GM18519 (cell line): ENCODE measurements around the gene USP46.

Experiments used
- ATAC-seq: cut with Tn5 transposase; IDR thresholded peaks from one replicate; pipeline ENCODE4 v1.9.1; 2021; ENCODE audit warnings: mild to moderate bottlenecking, moderate library complexity; ENCODE audit not compliant: unreplicated experiment, low FRiP score

Gene USP46

DNA sequence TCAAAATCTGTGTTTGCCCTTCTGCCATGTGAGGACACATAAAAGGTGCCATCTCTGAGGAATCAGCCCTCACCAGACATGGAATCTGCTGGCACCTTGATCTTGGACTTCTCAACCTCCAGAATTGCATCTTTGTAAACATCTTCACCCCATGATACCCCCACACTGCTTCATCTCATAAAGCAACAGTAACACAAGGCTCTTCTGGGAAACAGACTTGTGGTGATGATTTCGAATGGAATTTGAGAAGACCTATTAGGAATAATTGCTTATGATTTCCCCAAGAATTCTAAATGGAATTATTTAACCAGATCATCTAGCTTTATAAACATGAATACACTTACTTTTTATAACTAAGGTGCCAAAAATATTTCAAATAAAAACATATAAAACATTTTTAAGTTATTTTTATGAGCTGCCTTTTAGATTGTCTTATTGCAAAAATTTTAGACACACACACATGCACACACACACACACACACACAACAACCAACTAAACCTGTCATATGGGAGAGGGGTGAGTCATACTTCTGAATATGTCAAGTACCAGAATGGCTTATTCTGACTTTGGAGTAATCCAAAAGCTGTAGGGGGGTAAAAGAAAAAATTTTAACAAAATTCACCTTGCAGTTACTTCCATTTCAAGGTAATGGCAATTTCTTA is 82.0 kb downstream of the USP46 start:
- ATAC-seq: no peak

DNA sequence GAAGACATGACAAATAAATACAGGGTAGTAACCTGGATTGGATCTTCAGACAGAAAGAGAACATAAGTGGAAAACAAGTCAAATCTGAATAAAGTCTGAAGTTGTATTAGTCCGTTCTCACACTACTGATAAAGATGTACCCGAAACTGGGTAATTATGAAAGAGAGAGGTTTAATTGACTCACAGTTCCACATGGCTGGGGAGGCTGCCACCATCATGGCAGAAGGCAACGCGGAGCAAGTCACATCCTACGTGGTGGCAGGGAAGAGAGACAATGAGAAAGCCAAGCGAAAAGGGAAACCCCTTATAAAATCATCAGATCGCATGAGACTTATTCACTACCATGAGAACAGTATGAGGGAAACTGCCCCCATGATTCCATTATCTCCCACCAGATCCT is 82.8 kb downstream of the USP46 start:
- no peak for ATAC-seq

DNA sequence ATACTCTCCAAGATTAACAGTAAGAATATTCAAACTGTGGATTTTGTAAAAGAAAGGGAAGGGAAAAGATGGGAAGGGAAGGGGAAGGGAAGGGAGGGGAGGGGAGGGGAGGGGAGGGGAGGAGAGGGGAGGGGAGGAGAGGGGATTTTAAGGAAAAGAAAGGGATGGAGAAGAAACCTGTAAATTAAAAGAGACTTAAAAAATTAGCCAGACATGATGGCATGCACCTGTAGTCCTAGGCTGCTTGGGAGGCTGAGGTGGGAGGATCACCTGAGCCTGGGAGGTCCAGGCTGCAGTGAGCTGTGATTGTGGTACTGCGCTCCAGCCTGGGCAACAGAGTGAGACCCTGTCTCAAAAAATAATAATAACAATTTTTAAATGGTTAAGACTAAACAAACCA is 83.7 kb downstream of the USP46 start:
- ATAC-seq: no peak

DNA sequence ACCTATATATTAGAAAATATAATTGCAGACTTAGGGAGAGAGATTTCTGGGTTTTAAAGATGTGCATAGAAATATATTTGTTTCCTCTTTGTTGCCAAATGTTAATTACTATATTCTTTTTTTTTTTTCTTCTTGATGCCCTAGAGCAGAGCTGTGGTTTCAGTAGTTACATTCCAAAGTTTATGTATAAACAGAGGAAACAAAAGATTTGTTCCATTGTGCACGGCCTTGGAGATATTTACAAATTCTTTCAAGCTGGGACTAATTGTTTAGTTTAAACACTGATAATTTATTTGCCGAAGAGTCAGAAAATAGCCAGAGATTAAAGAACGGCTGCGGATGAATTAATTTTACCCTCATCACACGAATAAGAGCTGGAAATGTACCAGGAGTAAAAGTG is 85.1 kb downstream of the USP46 start:
- no peak for ATAC-seq

DNA sequence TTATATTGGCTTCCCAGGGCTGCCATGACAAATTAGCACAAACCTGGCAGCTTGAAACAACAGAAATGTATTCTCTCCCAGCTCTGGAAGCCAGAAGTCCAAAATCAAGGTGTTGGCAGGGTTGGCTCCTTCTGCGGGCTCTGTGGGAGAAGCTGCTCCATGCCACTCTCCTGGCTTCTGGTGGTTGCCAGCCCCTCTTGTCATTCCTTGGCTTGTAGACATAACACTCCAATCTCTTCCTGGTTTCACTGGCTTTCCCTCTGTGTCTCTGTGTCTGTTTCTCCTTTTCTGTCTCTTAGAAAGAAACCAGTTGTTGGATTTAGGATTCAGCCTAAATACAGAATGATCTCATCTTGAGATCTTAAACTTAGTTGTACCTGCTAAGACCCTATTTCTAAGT is 85.5 kb downstream of the USP46 start:
- ATAC-seq: no peak

DNA sequence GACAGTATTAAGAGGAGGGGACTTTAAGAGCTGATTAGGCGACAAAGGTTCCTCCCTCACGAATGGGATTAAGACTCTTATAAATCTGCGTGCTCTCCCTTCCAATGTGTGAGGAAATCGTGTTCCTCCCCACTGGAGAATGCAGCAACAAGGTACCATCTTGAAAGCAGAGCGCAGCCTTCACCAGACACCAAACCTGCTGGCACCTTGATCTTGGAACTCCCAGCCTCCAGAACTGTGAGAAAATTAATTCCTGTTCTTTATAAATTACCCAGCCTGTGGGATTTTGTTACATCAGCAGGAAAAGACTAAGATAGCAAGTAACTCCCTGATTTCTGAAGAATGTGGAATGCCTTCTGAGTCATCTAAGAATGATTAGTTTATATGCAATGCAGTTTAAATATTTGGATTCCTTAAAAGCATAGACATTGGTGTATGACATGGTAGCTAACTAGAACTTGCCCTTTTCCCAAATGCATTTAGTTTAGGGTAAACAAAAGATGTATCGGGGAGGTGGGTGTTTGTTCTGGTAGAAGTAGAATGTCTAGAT is 86.1 kb downstream of the USP46 start:
- no peak for ATAC-seq

DNA sequence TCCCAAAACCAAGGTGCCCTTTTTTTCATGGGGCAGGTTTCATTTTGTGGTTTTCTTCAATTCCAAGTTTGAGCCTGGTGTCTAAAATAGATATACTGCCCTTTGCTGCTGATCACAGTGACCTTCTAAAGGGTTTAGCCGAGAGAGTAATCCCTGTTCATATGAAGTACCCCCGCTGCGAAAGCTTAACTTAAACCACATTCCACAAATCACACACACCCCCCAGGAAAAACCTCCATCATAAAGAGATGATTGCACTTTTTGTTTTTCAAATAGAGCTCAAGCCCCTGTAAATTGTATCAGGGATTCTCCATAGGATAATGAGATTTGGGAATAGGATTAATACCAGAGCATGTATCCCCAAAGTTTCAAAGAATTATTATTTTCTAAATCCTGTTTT is 90.8 kb downstream of the USP46 start:
- ATAC-seq: no peak

DNA sequence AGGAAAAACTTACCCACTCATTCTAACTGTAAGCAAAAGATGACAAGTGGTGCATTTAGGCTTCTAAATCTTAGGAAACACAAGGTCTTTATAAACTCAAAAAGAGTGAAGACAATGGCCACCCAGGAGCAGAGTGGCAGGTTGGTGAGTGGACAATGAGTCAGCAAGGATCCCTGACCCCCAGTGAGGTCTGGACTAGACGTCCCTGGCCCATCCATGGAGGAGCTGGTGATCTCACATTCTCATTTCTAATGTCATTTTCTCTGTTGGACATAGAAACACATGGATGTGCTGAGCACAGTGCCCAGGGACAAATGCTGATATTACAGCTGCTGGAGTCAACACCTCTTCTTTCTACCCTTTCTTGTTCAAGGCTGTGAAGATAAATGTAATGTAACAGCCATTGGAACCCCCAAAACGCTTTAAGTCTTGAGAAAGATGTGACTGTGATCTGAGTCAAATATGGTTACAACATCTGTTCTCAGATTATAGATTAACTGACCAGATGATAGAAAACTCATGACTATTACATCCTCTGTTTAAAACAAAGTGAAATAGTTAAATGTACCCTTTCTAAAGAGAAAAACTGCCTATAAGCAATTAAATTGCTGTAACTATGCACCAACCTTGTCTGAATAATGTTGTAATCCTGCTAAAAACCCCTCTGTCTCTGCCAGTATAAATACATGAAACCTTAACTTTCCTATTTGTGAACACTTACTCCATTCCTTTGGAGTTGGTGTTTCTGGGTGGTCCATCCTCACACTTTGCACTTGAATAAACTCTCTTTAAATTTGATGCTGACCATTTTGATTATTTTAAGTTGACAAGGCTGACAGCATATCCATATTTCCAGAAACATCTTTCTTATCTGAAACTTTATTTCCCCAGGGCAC is 92.7 kb downstream of the USP46 start:
- ATAC-seq: no peak

DNA sequence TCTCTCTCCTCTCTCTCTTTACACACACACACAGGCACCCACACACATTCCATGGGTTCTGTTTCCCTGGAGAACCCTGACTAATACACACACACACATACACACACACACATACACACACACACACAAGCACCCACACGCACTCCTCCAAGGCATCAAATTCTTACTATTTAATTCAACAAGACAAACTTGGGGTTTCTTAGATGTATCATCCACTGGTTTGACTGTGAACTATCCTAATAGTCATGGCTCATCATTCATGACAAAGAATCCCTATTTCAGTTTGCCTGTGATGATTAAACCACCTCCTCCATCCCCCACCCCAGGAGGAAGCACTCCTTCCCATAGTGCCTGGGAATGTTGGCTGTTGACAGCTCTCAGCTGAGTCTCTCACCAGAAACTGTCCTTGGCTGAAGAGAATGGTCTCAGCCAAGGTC is 98.2 kb downstream of the USP46 start:
- ATAC-seq: no peak

DNA sequence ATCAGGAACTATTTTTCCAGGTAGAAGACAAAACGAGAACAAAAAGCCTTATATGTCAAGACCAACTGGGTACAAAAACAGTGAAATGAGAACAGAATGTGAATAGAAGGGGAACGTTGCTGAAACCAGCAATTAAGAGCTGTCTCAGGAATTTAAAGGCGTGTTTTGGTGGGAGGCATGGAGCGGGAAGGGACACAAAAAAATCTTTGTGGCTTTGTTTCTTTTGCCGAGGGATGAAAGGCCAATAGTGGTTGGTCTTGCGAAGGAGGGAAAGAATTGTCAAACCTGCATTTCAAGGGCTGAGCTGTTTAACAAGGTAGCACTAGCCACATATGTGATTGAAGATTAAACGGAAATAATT is 103.8 kb downstream of the USP46 start:
- no peak for ATAC-seq

DNA sequence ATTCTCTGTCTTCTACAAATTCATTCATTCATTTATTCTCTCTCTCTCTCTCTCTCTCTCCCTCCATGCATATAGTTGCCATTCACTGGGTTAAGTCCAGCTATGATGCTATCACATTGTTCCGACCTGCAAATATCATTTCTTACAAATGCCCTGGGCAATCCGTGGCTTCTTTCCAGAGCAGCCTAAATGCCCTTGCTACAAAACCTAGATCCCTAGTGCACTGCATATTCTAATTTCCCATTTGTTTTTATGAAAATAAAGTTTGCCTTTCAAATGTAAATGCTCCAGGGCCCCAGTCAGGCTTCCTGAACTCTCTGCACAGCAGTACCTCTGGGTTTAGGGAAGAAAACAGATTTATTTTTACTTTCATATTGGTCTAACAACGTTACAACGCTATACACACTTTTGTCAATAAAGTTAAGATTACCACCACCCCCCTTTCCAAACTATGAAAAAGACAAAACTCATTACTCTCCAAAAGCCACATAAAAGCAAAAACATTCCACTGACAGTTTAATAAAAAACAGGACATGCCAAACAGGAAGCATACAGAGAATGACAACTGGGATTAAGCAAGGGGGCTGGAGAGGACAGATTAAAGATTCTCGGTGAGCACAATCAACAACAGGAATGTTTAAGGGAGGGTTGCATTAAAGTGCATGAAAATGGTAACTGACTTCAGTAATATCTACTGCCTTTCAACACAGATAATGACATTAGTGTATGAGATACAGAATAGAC is 104.3 kb downstream of the USP46 start:
- no peak for ATAC-seq

DNA sequence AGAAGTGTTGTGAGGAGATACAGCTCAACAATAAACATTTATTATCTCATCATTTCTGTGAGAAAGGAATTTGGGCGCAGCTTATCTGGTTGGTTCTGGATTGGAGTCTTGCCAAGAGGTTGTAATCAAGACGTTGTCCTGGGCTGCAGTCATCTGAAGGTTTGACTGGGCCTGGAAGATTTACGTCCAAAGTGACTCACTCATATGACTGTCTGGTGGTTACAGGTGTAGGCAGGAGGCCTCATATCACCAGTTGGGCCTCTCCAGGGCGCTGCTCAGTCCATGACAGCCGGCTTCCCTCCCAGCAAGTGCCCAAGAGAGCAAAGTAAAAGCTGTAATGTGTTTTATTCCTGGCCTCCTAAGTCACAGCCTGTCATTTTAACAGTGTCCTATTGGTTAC is 106.3 kb downstream of the USP46 start:
- ATAC-seq: no peak

DNA sequence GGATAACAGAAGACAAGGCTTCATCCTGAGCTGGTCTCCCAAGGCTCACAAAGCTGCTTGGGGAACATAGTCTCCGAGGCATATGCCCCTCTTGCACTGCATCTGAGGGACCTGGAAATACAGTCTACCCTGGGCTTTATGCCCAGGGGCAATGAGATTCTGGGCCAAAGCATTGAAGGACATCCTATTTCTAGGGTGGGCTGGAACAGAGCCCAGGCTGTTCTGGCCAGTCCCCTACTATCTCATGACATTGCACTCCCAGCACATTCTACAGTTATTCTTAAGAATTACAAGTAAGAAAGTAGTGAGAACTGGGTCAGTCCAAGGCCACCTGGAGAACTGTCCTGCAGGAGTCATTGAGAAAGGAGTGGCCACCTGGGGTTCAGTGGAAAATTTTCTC is 107.6 kb downstream of the USP46 start:
- no peak for ATAC-seq

DNA sequence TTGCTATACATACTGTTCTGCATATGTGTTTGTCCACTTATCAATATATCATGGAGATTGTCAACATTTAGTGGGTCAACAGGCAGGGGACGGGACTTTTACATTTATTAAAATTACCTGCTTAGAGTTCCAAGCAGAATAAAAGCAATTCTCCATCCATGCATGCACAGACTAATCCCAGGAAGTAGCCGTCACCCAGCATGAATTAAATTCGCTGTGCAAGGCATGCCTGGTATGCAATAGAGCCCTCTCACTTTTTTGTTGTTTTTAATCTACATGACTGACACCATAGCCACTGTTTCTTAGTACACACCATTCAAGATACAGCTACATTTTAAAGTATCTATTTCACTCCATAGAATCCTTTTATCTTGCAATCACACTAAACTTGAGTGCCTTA is 108.9 kb downstream of the USP46 start:
- no peak for ATAC-seq

DNA sequence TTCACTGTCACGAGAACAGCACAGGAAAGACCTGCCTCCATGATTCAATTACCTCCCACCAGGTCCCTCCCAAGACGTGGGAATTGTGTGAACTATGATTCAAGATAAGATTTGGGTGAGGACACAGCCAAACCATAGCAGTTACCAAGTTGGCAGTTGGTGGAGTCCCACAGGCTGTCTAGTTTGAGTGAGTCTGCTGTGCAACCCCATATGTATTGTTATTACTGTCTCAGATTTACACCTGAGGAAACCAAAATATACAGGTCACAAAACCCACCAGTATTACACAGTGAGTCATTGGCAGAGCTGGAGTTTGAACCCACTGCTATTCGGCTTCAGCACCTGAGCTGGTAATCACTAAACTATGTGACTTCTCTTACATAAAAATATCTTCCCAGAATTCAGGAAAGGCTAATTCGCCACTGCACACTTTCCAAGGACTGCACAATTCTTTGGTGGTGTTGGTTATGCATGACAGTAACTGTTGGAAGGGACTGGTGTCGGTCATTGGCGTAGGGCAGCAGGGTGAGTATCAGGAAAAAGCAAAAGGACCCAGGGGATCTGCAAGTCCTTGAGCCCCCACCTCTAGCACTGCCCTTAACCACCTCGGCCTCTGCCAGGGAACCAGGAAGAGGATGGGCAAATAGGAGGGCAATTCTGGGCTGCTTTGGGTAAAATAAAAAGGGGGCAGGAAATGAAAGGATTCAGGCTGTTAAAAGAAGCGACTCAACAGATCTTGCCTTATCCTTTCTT is 110.1 kb downstream of the USP46 start:
- no peak for ATAC-seq

DNA sequence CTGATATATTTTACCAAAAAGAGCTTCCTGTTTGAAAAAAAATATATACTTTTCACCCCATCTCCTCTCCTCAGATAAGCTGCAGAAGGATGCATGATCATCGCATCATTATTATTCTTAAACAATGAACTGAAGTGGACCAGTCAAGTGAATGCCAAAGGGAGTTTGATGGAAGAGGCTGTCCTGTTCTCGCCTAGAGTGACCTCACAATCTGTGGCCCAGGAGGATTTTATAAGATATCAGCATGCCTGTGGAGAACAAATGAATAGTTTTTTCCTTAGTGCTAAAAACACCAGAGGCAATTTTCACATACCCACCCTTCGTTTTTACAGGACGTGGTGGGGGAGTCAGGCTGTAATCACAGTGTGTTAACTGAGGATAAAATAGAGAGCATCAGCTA is 112.7 kb downstream of the USP46 start:
- no peak for ATAC-seq

DNA sequence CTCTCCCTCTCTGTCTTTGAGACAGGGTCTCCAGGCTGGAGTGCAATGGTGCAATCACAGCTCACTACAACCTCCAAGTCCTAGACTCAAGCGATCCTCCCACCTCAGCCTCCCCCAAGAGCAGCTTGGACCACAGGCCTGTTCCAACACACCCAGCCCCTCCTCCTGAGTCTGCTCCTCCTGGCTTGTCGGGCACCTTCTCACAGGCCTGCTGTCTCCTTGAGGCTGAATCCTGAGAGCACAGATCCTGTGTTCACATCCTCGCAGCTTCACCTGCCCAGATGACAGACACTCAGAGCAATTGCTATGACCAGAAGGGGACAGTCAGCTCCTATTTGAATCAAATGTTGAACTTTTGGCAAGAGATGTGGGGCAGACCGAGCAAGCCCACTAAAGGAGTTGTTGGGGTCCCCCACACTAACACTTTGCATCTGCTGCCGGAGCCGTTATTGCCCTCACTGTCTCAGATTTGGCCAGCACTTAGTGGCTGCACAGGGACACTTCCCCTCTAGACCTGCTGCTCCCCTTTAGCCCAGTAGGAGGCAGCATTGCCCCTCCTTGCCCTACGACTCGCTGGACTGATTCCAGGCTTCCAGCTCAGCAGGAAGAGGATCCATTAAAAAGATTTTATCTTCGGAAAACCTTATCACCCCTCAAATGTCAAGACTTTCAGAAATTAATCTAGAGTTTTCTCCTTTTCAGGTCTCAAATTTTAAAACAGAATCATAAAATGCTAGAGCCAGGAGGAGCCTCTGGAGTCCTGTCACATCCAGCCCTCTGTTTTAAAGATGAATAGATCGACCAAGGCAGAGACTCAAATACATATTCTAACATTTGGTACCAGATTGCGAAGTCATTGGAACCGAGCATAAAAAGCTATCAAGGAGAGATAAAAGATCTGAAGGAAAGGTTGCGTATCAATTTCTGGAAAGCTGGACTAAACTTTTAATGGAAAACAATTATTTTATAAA is 113.7 kb downstream of the USP46 start:
- no peak for ATAC-seq
